Activated CD4-positive, alpha-beta T cell treated with anti-CD3 and anti-CD28 coated beads, Interleukin-2, amount 50 U/mL, for 4 hours (primary cell): Measurements from ENCODE around the gene NOL9.
"Not testable (repeated sequence)": the region's sequence is repeated elsewhere in the genome, so short reads cannot be mapped to it uniquely, and the experiment has no call there.

Experiments
- DNase-seq, 2 experiments: peaks; one replicate each; pipeline ENCODE4 v3.0.0-alpha.2; 2020

NOL9 gene

GRCh38 chr1:6554031-6554906, at the start of gene NOL9:
Gene NOL9, minus strand, starts transcription at chr1:6554513. Its CDS starts 11 bp downstream, at chr1:6554502.
- DNase-seq = peak; percentile 94

DNA sequence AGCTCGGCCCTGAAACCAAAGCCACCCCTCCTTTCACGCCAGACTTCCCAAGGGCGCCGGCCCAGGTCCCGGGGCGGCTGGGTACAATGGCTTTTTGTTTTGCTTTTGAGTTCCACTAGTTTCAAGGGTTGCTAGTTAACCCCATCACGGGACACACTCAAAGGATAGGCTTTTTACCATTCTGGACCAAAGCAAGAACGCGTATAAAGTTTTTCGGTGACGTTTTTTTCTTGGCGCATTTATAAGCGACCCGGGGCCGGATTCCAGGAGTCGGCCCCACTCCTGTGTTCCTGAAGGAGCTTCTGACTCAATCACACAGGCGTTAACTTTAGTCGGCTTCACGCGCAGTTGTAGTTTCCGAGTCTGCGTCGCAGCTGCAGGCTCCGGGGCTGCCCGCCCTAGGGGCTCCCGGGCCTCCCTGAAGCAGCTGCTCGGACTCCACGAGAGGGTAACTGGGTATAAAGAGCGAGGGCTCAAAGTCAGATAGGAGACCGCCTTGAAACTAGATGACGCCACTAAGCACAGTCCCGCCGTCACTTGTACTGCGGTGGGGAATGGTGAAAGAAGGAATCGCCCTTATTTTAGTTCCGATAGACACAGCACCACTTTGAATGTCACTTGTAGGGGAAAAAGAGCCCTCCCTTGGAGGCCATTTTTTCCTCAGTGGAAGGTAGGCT, 49.1 kb upstream of the NOL9 start:
- DNase-seq = peak; percentile 39 to 42

DNA sequence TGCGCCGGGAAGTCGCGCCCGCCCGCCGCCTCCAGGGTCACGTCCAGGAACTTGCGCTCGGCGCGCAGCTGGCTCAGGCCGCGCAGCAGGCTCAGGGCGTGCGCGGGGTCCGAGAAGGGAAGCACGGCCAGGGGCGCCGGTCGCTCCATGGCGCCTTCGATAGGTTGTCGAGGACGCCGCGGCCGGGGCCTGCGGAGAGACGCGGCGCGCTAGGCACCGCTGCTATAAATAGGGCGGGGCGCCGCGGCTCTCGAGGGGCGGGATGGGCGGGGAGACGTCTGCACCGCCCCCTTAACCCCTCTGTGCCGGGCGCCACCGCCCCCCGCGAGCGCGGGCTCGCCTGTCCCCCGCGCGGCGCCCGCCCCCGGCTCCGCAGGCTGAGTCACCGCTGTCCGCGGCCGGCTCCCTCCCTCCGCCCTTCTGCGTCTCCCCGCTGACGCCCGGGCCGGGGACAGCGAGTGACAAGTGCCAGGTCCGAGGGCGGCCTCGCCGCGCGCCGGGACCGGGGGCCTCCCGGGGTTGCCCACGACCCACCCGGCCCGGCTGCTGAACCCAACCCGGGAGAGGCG, 48.4 kb upstream of the NOL9 start, which contains the start of gene KLHL21:
Gene KLHL21 (minus strand): TSS at position 201 of the 569 bp plus-strand sequence. CDS start 52 bp downstream, at position 149.
- peak; percentile 85 to 87 for DNase-seq

- DNase-seq = peak in 1 of 2 experiments; percentile 22
These were observed 47.8 kb upstream of the NOL9 start for GRCh38 chr1:6601923-6602668.

GRCh38 chr1:6601049-6601922, 47.0 kb upstream of the NOL9 start:
- DNase-seq = peak; percentile 79 to 84

- DNase-seq = no peak
These were observed 46.2 kb upstream of the NOL9 start for GRCh38 chr1:6600410-6601048.

DNA sequence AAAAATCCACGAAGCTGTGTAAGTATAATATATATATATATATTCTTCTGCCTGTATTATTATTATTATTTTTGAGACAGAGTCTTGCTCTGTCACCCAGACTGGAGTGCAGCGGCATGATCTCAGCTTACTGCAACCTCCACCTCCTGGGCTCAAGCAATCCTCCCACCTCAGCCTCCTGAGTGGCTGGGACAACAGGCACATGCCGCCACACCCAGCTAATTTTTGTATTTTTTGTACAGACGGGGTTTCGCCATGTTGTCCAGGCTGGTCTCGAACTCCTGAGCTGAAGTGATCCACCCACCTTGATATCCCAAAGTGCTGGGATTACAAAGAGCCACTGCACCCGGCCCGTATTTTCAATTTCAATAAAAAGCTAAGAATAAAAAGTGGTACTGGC, 45.7 kb upstream of the NOL9 start:
- not testable (repeated sequence) for DNase-seq

DNA sequence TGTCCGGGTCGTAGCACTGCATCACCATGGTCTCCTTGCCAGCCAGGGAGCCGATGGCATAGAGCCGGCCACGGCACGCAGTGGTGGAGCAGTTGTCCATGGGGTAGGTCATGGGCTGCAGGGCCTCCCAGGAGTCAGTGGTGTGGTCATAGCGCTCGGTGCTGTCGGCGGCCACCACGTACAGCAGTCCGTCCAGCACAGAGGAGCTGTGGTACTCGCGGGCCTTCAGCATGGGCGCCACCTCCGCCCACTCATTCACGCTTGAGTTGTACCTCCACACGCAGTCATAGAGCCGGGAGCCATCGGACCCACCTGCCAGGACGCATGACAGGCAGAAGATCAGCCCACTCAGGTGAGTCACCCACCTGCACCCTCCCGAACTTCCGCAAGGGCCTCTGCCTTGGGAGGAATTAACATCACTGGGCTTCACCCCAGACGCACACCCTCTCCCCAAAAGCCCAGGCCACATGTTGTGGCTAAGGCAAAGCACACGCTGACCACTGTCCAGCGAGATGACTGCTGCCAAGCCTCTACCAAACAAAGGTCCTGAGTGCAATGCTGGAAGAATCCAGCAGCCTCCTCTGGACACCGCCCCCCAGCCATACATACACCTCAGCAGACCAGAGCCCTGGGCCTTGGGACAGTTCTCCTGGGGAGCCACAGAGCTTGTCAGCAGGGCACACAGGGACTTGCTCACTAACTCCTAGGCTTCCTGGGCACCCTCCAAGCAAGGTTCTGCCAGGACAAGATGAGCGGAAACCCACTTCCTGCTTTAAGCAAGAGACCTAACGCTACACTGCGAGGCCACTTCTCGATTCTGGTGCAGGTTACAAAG, 45.0 kb upstream of the NOL9 start:
- peak; percentile 60 to 68 for DNase-seq

DNA sequence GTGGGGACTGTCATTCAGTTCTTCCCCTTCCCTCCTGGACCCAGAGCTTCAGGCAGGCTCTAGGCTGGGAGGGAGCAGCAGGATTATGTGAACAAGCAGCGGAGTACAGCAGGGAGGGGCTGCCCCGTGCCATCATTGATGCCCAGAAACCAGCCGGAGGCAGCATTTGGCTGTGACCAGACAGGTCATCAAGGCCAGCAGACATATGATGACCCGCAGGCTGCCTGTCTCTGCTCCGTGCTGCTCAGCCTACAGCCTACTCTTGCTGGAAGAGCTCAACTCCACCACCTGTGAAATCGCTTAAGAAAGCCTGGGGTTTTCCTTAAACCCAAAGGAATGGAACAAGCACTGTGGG, 43.4 kb upstream of the NOL9 start:
- no peak for DNase-seq

GRCh38 chr1:6596886-6597776, 42.8 kb upstream of the NOL9 start:
- DNase-seq = no peak

DNA sequence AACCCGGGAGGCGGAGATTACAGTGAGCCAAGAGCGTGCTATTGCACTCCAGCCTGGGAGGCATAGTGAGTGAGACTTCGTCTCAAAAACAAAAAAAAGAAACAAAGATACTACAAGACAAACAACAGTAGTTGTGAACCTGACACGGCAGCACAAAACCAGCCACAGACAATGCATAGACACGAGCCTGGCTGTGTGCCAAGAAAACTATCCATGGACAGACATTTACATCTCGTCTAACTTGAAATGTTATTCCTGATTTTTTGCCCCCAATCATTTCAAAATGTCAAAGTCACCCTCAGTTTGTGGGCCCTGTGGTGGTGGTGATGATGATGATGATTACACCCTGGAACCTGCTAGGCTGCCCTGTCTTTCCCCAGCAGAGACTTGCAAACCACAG, 42.0 kb upstream of the NOL9 start:
- DNase-seq = no peak

- no peak for DNase-seq
These were observed 40.8 kb upstream of the NOL9 start for GRCh38 chr1:6594977-6595740.

DNA sequence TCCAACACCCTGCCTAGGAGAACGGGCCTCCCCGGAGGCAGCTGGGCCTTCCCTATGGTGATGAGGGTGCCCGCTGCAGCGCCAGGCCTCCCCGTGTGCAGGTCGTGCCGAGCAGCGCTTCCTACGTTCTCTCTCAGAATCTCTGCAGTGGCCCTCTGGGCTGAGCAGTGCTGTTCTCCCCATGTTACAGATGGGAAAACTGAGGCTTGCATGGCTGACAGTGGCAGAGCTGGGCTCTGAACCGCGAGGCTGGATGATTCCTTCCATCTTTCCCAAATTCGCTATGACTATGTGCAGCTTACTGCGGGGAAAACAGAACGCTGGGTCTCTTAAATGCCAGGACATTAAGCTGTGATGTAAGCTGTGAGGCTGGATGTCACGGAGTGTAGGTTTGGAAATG, 39.5 kb upstream of the NOL9 start:
- no peak for DNase-seq

DNA sequence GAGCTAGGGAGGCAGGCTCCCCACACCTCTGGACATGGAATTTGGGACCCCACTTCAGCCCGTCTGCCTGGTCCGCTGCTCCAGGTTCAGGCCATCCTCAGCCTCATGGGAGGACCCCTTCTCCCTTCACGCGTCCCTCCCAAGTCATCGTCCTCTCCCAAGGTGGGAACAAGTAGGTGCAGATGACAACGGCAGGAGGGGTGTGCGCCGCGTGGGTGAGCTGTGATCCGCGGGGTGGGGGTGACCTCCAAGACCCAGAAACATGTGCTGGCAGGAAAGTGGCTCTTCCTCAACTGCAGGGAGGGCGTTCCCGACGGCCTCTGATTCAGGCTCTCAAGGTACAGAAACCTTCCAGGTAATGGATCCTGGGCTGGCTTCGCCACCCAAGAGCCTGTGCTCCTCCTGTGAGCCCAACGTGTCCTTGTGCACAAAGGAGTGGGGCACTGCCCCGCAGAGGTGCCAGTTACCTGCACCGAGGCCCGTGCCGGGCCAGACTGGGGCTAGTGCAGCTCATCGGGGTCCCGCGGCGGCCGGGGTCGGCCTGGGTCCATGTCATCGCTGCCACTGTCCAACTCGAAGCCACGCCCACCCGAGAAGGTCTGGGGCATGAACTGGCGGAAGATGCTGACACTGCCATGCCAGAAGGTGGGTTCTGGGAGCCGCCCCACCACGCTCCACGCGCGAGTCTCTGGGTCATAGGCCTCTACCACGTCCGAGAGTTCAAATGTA, 38.7 kb upstream of the NOL9 start:
- DNase-seq = no peak

DNA sequence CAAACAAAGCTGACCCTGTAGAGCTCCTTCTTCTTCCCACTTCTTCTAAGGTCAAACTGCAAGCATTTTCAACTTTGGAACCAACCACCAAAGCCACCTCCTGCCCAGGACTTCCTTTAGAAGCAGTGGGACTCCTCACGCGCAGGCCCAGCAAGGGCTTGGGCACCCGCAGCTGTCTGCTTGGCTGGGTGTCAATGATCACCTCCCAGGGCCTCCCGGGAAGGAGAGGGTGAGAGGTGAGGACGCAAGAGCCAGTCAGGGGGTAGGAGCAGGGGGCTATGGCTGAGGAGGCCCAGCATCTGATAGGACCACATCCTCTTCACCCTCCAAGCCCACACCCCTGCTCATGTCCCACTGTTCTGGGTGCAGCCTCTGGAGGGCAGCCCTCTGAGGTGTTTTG, 38.1 kb upstream of the NOL9 start:
- no peak for DNase-seq

GRCh38 chr1:6591644-6592043, 37.3 kb upstream of the NOL9 start:
- no peak for DNase-seq

- no peak for DNase-seq
These were observed 36.9 kb upstream of the NOL9 start for GRCh38 chr1:6591222-6591621.

DNA sequence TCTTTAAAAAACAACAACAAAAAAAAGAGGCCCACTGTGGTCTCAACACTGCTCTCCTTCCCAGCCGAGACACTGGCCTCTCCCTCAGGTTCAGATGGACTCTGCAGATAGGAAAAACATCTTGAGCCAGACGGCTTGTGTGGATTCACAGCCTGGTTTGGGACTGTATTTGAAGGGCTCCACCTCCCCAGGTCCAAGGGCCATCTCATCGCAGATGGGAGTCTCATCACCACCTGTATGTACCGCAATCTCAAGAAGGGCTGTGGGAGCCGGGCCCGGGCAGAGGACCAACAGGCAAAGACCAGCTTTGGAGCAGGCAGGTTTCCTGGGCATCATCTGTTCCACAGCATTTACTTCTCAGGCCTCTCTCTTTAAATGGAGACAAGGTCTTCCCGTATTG, 35.7 kb upstream of the NOL9 start:
- DNase-seq = no peak
